H4 (cell line): Measurements from ENCODE around the gene ITSN2. TPM values are rescaled to one million over a fixed set of nuclear protein-coding genes. Genes with fewer than 3 reads are reported as not detected.
A peak's percentile ranks its signal among the peaks of the same experiment; 100 is the strongest.

Source experiments
- DNase-seq: peaks from one replicate; pipeline ENCODE4 v3.0.0-alpha.2; 2015; ENCODE audit warnings: low spot score
- total RNA-seq: library from RNA; depleted of rRNA; stranded (reverse); fragments of >200 nt; shearing (Covaris generic); gene quantifications from 2 replicates; pipeline ENCODE4 v1.2.3, GENCODE V29; 2014

Gene ITSN2
- total RNA-seq, 1 experiment from 2014 or later, result 5.5 TPM

GRCh38 chr2:24334245-24334633 lies 26.1 kb downstream of the ITSN2 start:
- peak; percentile 80 for DNase-seq

- DNase-seq, result no peak
These were observed 27.4 kb downstream of the ITSN2 start for GRCh38 chr2:24332791-24333540.

- DNase-seq, result no peak
These were observed 30.2 kb downstream of the ITSN2 start for GRCh38 chr2:24330161-24330560.

GRCh38 chr2:24329700-24330099 lies 30.6 kb downstream of the ITSN2 start:
- no peak for DNase-seq

- no peak for DNase-seq
These were observed 32.3 kb downstream of the ITSN2 start for GRCh38 chr2:24328010-24328409.

GRCh38 chr2:24317491-24317920 lies 42.8 kb downstream of the ITSN2 start:
- DNase-seq, result no peak

- no peak for DNase-seq
These were observed 44.7 kb downstream of the ITSN2 start for GRCh38 chr2:24315669-24316068.

GRCh38 chr2:24313744-24314632 lies 46.3 kb downstream of the ITSN2 start:
- DNase-seq, result no peak

GRCh38 chr2:24307961-24308360 lies 52.4 kb downstream of the ITSN2 start:
- no peak for DNase-seq

GRCh38 chr2:24304631-24305030 lies 55.7 kb downstream of the ITSN2 start:
- no peak for DNase-seq

- no peak for DNase-seq
These were observed 56.2 kb downstream of the ITSN2 start for GRCh38 chr2:24304098-24304497.

GRCh38 chr2:24301599-24301998 lies 58.7 kb downstream of the ITSN2 start:
- DNase-seq, result no peak

- DNase-seq, result no peak
These were observed 62.7 kb downstream of the ITSN2 start for GRCh38 chr2:24297663-24298062.

GRCh38 chr2:24287171-24287570 lies 73.2 kb downstream of the ITSN2 start:
- DNase-seq, result no peak

- no peak for DNase-seq
These were observed 74.7 kb downstream of the ITSN2 start for GRCh38 chr2:24285484-24286152.

GRCh38 chr2:24280645-24281044 lies 79.7 kb downstream of the ITSN2 start:
- no peak for DNase-seq

- DNase-seq, result no peak
These were observed 80.2 kb downstream of the ITSN2 start for GRCh38 chr2:24280161-24280560.

GRCh38 chr2:24276349-24276899 lies 83.9 kb downstream of the ITSN2 start:
- DNase-seq, result peak; percentile 8

- no peak for DNase-seq
These were observed 85.5 kb downstream of the ITSN2 start for GRCh38 chr2:24274809-24275208.

- no peak for DNase-seq
These were observed 86.7 kb downstream of the ITSN2 start for GRCh38 chr2:24273598-24273997.

GRCh38 chr2:24272907-24273306 lies 87.4 kb downstream of the ITSN2 start:
- no peak for DNase-seq

GRCh38 chr2:24272161-24272802 lies 88.1 kb downstream of the ITSN2 start:
- no peak for DNase-seq
